IMR-90 (cell line): ENCODE data around the gene IL1R2. TPM values are rescaled to one million over a fixed set of nuclear protein-coding genes. Genes with fewer than 3 reads are reported as not detected.

Experiments
- ATAC-seq: fragments of 200-7000 bp; cut with Tn5 transposase; 2 replicates; pipeline ENCODE4 v1.9.1; 2020; ENCODE audit warnings: low read depth, mild to moderate bottlenecking, moderate library complexity
- BruUV-seq: library from RNA; stranded (reverse); fragments of 400-500 nt; replicated peaks from 2 replicates; lab custom pipeline; 2021; lab: Mats Ljungman, UMichigan
- CTCF ChIA-PET: fragments of 300-600 bp; formaldehyde crosslinking; extraction: SDS; loops from one replicate; lab custom pipeline; 2021; ENCODE audit warnings: antibody characterized with exemption; lab: Yijun Ruan, JAX
- POLR2A ChIA-PET: fragments of 300-600 bp; sonication (Branson Sonifier 250); formaldehyde crosslinking; loops from one replicate; lab custom pipeline; 2022; ENCODE audit warnings: antibody characterized with exemption; ENCODE audit not compliant: unreplicated experiment; lab: Charles Lee
- DNase-seq: peaks from one replicate; pipeline ENCODE4 v3.0.0; 2013
- H2AFZ ChIP-seq: replicated peaks from 2 replicates; pipeline ENCODE3; 2013; ENCODE audit warnings: low read length, mild to moderate bottlenecking; ENCODE audit not compliant: poor library complexity
- H2AK5ac ChIP-seq: 2 replicates; pipeline ENCODE4 v1.6.1; 2013; ENCODE audit warnings: low read depth, low read length, inconsistent platforms
- H2AK9ac ChIP-seq: replicated peaks from 2 replicates; pipeline ENCODE3; 2013; ENCODE audit warnings: mild to moderate bottlenecking, low read depth, low read length, moderate library complexity; ENCODE audit not compliant: poor library complexity
- H2BK120ac ChIP-seq: 2 replicates; pipeline ENCODE4 v1.6.1; 2013; ENCODE audit warnings: low read depth, low read length, inconsistent platforms
- H2BK15ac ChIP-seq: 3 replicates; pipeline ENCODE4 v1.6.1; 2013; ENCODE audit warnings: low read depth, low read length, inconsistent platforms
- H2BK20ac ChIP-seq: 2 replicates; pipeline ENCODE4 v1.6.1; 2013; ENCODE audit warnings: low read depth, mild to moderate bottlenecking, inconsistent platforms, low read length, moderate library complexity
- H2BK5ac ChIP-seq: 2 replicates; pipeline ENCODE4 v1.6.1; 2013; ENCODE audit warnings: mild to moderate bottlenecking, low read depth, low read length, inconsistent platforms; ENCODE audit not compliant: poor library complexity, severe bottlenecking
- H3K14ac ChIP-seq: replicated peaks from 2 replicates; pipeline ENCODE4 v1.6.1; 2013; ENCODE audit warnings: low read depth, low read length, inconsistent platforms
- H3K18ac ChIP-seq: 2 replicates; pipeline ENCODE4 v1.6.1; 2013; ENCODE audit warnings: low read depth, low read length, control low read depth
- H3K23ac ChIP-seq: 2 replicates; pipeline ENCODE4 v1.6.1; 2013; ENCODE audit warnings: low read depth, low read length, inconsistent platforms
- H3K27ac ChIP-seq: 2 replicates; pipeline ENCODE4 v1.5.1; 2013; ENCODE audit warnings: mild to moderate bottlenecking, control low read depth, low read length; ENCODE audit not compliant: insufficient read depth
- H3K27me3 ChIP-seq: 2 replicates; pipeline ENCODE4 v1.6.1; 2013; ENCODE audit warnings: low read length; ENCODE audit not compliant: control insufficient read depth, insufficient read depth
- H3K36me3 ChIP-seq: 2 replicates; pipeline ENCODE4 v1.6.1; 2013; ENCODE audit warnings: low read length, mixed read lengths; ENCODE audit not compliant: control insufficient read depth, insufficient read depth
- H3K4ac ChIP-seq: 2 replicates; pipeline ENCODE4 v1.6.1; 2013; ENCODE audit warnings: low read depth, low read length, inconsistent platforms
- H3K4me1 ChIP-seq: 2 replicates; pipeline ENCODE4 v1.6.1; 2013; ENCODE audit warnings: low read length, mixed read lengths; ENCODE audit not compliant: control insufficient read depth, insufficient read depth
- H3K4me2 ChIP-seq: 2 replicates; pipeline ENCODE4 v1.6.1; 2013; ENCODE audit warnings: low read depth, mild to moderate bottlenecking, control low read depth, low read length, moderate library complexity
- H3K4me3 ChIP-seq: 2 replicates; pipeline ENCODE4 v1.5.1; 2013; ENCODE audit warnings: low read depth, mild to moderate bottlenecking, control low read depth, low read length, moderate library complexity; ENCODE audit not compliant: insufficient read depth
- H3K56ac ChIP-seq: 2 replicates; pipeline ENCODE4 v1.6.1; 2013; ENCODE audit warnings: low read length, inconsistent platforms; ENCODE audit not compliant: insufficient read depth; ENCODE audit errors: extremely low read depth
- H3K79me1 ChIP-seq, 2 experiments: 2 replicates each; pipeline ENCODE4 v1.6.1; 2013; ENCODE audit warnings: low read length in 2 of 2, inconsistent platforms in 1 of 2, low read depth in 1 of 2
- H3K9ac ChIP-seq: 2 replicates; pipeline ENCODE4 v1.6.1; 2013; ENCODE audit warnings: low read depth, low read length, control low read depth
- H3K9me1 ChIP-seq: 2 replicates; pipeline ENCODE4 v1.6.1; 2013; ENCODE audit warnings: low read length, inconsistent platforms; ENCODE audit not compliant: insufficient read depth
- H3K9me3 ChIP-seq: 2 replicates; pipeline ENCODE4 v1.6.1; 2013; ENCODE audit warnings: low read length; ENCODE audit not compliant: control insufficient read depth, insufficient read depth
- H4K20me1 ChIP-seq: 2 replicates; pipeline ENCODE4 v1.6.1; 2013; ENCODE audit warnings: low read length, inconsistent platforms; ENCODE audit not compliant: insufficient read depth
- H4K5ac ChIP-seq: 2 replicates; pipeline ENCODE4 v1.6.1; 2013; ENCODE audit warnings: mild to moderate bottlenecking, low read depth, low read length, control low read depth
- H4K8ac ChIP-seq, 2 experiments: 2 replicates each; pipeline ENCODE4 v1.6.1; 2013; ENCODE audit warnings: low read depth in 2 of 2, low read length in 2 of 2, control low read depth in 1 of 2, inconsistent platforms in 1 of 2
- H4K91ac ChIP-seq: 2 replicates; pipeline ENCODE4 v1.6.1; 2013; ENCODE audit warnings: low read depth, low read length, inconsistent platforms; ENCODE audit not compliant: insufficient read depth
- BHLHE40 ChIP-seq: fragments of 150-350 bp; IDR thresholded peaks from 2 replicates; pipeline ENCODE4 v1.6.1; 2016; ENCODE audit warnings: mild to moderate bottlenecking, low read depth, low read length
- CEBPB ChIP-seq: IDR thresholded peaks from 2 replicates; pipeline ENCODE4 v1.6.1; 2012; ENCODE audit warnings: low read depth, low read length, improper control_type of control experiment
- CHD1 ChIP-seq: IDR thresholded peaks from 2 replicates; pipeline ENCODE4 v1.6.1; 2012; ENCODE audit warnings: low read depth, low read length, improper control_type of control experiment
- CTCF ChIP-seq: conservative IDR thresholded peaks from 2 replicates; pipeline ENCODE4 v1.5.1; 2012; ENCODE audit warnings: mild to moderate bottlenecking, low read depth, low read length, improper control_type of control experiment
- ELK1 ChIP-seq: fragments of 150-350 bp; IDR thresholded peaks from 2 replicates; pipeline ENCODE4 v1.6.1; 2016; ENCODE audit warnings: low read depth, mild to moderate bottlenecking, low read length, moderate library complexity, borderline replicate concordance
- FOS ChIP-seq: fragments of 150-350 bp; IDR thresholded peaks from 2 replicates; pipeline ENCODE4 v1.6.1; 2016; ENCODE audit warnings: low read depth, low read length
- MAFK ChIP-seq: IDR thresholded peaks from 2 replicates; pipeline ENCODE4 v1.6.1; 2012; ENCODE audit warnings: low read depth, low read length, improper control_type of control experiment
- MAZ ChIP-seq: IDR thresholded peaks from 2 replicates; pipeline ENCODE4 v1.6.1; 2012; ENCODE audit warnings: low read depth, mild to moderate bottlenecking, low read length, improper control_type of control experiment, moderate library complexity, borderline replicate concordance
- MXI1 ChIP-seq: IDR thresholded peaks from 2 replicates; pipeline ENCODE4 v1.6.1; 2012; ENCODE audit warnings: low read depth, mild to moderate bottlenecking, low read length, moderate library complexity, borderline replicate concordance
- NFE2L2 ChIP-seq: fragments of 150-350 bp; IDR thresholded peaks from 2 replicates; pipeline ENCODE4 v1.6.1; 2016; ENCODE audit warnings: low read depth, mild to moderate bottlenecking, low read length
- POLR2A ChIP-seq: IDR thresholded peaks from 2 replicates; pipeline ENCODE4 v1.6.1; 2012; ENCODE audit warnings: mild to moderate bottlenecking, low read depth, low read length
- RAD21 ChIP-seq: IDR thresholded peaks from 2 replicates; pipeline ENCODE4 v1.6.1; 2012; ENCODE audit warnings: low read length, improper control_type of control experiment
- RCOR1 ChIP-seq: IDR thresholded peaks from 2 replicates; pipeline ENCODE4 v1.6.1; 2012; ENCODE audit warnings: mild to moderate bottlenecking, low read length, improper control_type of control experiment; ENCODE audit not compliant: insufficient replicate concordance
- SMC3 ChIP-seq: fragments of 150-350 bp; IDR thresholded peaks from 2 replicates; pipeline ENCODE4 v1.6.1; 2016; ENCODE audit warnings: low read depth, mild to moderate bottlenecking, antibody characterized with exemption, low read length, moderate library complexity
- USF2 ChIP-seq: fragments of 150-350 bp; IDR thresholded peaks from 2 replicates; pipeline ENCODE4 v1.6.1; 2017; ENCODE audit warnings: mild to moderate bottlenecking, antibody characterized with exemption, low read length, low read depth
- WGBS, 2 experiments: methylation state at CpG; one replicate each; pipeline versions ENCODE4 v1.1.5 to v1.1.7; 2013; ENCODE audit warnings: missing lambda C conversion rate in 2 of 2; ENCODE audit not compliant: insufficient read length in 1 of 2; ENCODE audit errors: extremely low coverage in 2 of 2; 5-methylcytosine and 5-hydroxymethylcytosine counted together
- dilution Hi-C: fragments of 300-500 bp; cut with HindIII; formaldehyde crosslinking; loops from one replicate; pipeline ENCODE4 v1.14.3; 2018; ENCODE audit warnings: low sequenced_read_pairs; ENCODE audit not compliant: unreplicated experiment
- in situ Hi-C: fragments of 300-500 bp; cut with MboI; formaldehyde crosslinking; loops from 3 replicates; pipeline ENCODE4 v1.14.3; 2019; ENCODE audit warnings: low sequenced_read_pairs, inconsistent platforms, mixed read lengths
- intact Hi-C: fragments of 100-400 bp; cut with micrococcal nuclease; formaldehyde crosslinking; loops from 2 replicates; pipeline ENCODE4 v1.10.0; 2022
- polyA plus RNA-seq, 3 experiments: library from polyadenylated mRNA; depleted of rRNA; stranded (reverse); fragments of >200 nt; gene quantifications; 2 replicates each; pipeline ENCODE4 v1.2.3, GENCODE V29; 2012; ENCODE audit warnings: low replicate concordance in 1 of 3
- total RNA-seq: library from RNA; depleted of rRNA; stranded (reverse); fragments of >200 nt; gene quantifications from 2 replicates; pipeline ENCODE4 v1.2.3, GENCODE V29; 2012

IL1R2 gene
- total and polyA plus RNA-seq, 2 of the 4 experiments (the other 2 are of a cell fraction), result not detected

GRCh38 chr2:102072741-102073140 is 81.0 kb downstream of the IL1R2 start:
- ChIA-PET CTCF (interaction anchor here (0.7 kb wide), 1 partner anchor 10 kb away, joined by 5 read pairs; no protein-coding TSS in a partner anchor), POLR2A (no interaction called here)
- Histone ChIP-seq H4K8ac (peak overlapping the region; percentile 36 to 47; a peak in 2 of 4 replicates), H3K4me1 (peaks cover 15% of the 10 kb centered on the region), H3K4me3 (no peak overlapping the region), H3K4me2 (no peak overlapping the region; the same call in 1 of the 2 replicates), H3K18ac (peak overlapping the region; percentile 15; the same call in 1 of the 2 replicates), H2AK9ac (no peak overlapping the region), H3K79me1 (peaks cover 0 to 17% of the 10 kb centered on the region in 2 experiments; a peak in 2 of 4 replicates), H4K20me1 (no peaks in the 10 kb centered on the region), H3K9me3 (no peaks in the 10 kb centered on the region), H2AFZ (peak overlapping the region; percentile 63), H2BK120ac (peak overlapping the region; percentile 83), H3K56ac (peak overlapping the region; percentile 59; the same call in 1 of the 2 replicates), H2BK15ac (peak overlapping the region; percentile 83), H2BK20ac (peak overlapping the region; percentile 67), H3K9me1 (peaks cover 14% of the 10 kb centered on the region; the same call in 1 of the 2 replicates), H3K27me3 (no peaks in the 10 kb centered on the region), H3K36me3 (no peaks in the 10 kb centered on the region), H3K4ac (peak overlapping the region; percentile 42), H2AK5ac (peak overlapping the region; percentile 52; the same call in 1 of the 2 replicates), H2BK5ac (peak overlapping the region; percentile 79), H3K27ac (peak overlapping the region; percentile 85), H4K5ac (no peak overlapping the region; the same call in 1 of the 2 replicates), H3K14ac (peak overlapping the region; percentile 66; the same call in 1 of the 2 replicates), H4K91ac (peak overlapping the region; percentile 41), H3K9ac (no peak overlapping the region), H3K23ac (peak overlapping the region; percentile 39; the same call in 1 of the 2 replicates)
- dilution Hi-C loops (no loop called here), intact Hi-C loops (no loop called here), in situ Hi-C loops (no loop called here)
- DNase-seq (peak; percentile 91), ATAC-seq (peak; percentile 75)
- BruUV-seq, result no TSS peak
- WGBS, 2 experiments, result no CpG with 5 or more reads among the region's 5 CpGs
- TF ChIP-seq MXI1, result no peak
- TF ChIP-seq POLR2A, result peak; percentile 31; the same call in 1 of the 2 replicates
- peak; percentile 59; the same call in 1 of the 2 replicates for TF ChIP-seq FOS
- no peak for TF ChIP-seq ELK1
- TF ChIP-seq RCOR1, result no peak
- no peak for TF ChIP-seq NFE2L2
- no peak for TF ChIP-seq BHLHE40
- no peak for TF ChIP-seq CHD1
- peak; percentile 29; the same call in 1 of the 2 replicates for TF ChIP-seq SMC3
- TF ChIP-seq CEBPB, result peak; percentile 26; the same call in 1 of the 2 replicates
- TF ChIP-seq RAD21, result peak; percentile 29; the same call in 1 of the 2 replicates
- TF ChIP-seq USF2, result no peak
- TF ChIP-seq CTCF, result no peak
- TF ChIP-seq MAZ, result no peak
- no peak for TF ChIP-seq MAFK
